ENCODE data around the gene KLHDC8A. TPM values are rescaled to one million over a fixed set of nuclear protein-coding genes. Genes with fewer than 3 reads are reported as not detected.
"Not testable (repeated sequence)": the region's sequence is repeated elsewhere in the genome, so short reads cannot be mapped to it uniquely, and the experiment has no call there.

The KLHDC8A gene
- polyA plus RNA-seq, 4 donors: 0.22 to 1.7 (median 1.1) TPM

GRCh38 chr1:205304046-205304694 lies 52.6 kb downstream of the KLHDC8A start:
- peaks cover 8 to 56% (median 27%) of the 10 kb centered on the region in 3 donors for H3K4me1 ChIP-seq (ENCODE audit: control insufficient read depth in 3 of 3, insufficient read depth in 2 of 3, low read depth in 1 of 3, low read length in 2 of 3)
- WGBS, 3 donors: 79 to 93% (median 92%) methylated on average over 19 of the region's 19 CpGs
- no peak overlapping the region for H3K4me3 ChIP-seq (ENCODE audit: low read depth in 1 of 3, low read length in 3 of 3)
- H3K27ac ChIP-seq (ENCODE audit: low read depth in 1 of 3, low read length in 2 of 3): no peak overlapping the region
- DNase-seq (no peak), FAIRE-seq (no peak)
- no peaks in the 10 kb centered on the region for H3K9me3 ChIP-seq (ENCODE audit: control insufficient read depth in 2 of 2, insufficient read depth in 1 of 2, low read depth in 1 of 2, low read length in 1 of 2)
- peaks cover 21 to 75% (median 25%) of the 10 kb centered on the region in 3 donors for H3K36me3 ChIP-seq (ENCODE audit: control insufficient read depth in 3 of 3, insufficient read depth in 2 of 3, low read depth in 1 of 3, low read length in 3 of 3)
- H3K27me3 ChIP-seq (ENCODE audit: control insufficient read depth in 3 of 3, insufficient read depth in 3 of 3, low read length in 3 of 3): no peaks in the 10 kb centered on the region

DNA sequence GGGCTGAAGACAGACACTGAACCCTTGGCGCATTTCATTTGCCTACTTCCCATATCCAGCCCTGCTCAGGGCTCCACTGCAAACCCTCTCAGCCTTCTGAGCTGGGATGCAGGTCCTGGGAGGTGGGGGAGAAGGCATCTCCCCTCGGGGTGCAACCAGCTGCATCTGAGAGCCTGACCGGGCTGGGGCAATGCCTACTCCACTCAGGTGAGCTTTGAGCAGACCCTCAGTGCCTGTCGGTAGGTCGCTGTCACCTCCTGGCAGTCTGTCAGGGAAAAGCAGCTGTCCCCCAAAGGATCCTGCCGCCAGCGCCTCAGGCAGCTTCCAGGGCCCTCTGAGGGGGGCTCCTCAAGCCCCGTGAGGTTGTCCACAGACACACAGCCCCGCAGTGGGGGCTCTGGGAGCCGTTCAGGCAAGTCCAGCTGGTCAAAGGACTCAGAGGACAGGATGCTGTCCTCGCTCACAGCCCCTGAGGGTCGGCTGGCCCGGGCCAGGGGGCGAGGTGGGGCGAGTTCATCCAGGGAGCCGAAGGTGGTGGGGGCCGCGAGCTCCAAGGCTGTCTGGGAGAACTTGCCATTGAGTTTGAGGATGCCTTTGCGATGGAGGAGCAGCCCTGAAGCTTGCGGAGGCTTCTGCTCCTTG lies 53.4 kb downstream of the KLHDC8A start:
- no peaks in the 10 kb centered on the region for H3K27me3 ChIP-seq (ENCODE audit: control insufficient read depth in 3 of 3, insufficient read depth in 3 of 3, low read length in 3 of 3)
- no peak overlapping the region for H3K4me3 ChIP-seq (ENCODE audit: low read depth in 1 of 3, low read length in 3 of 3)
- DNase-seq: no peak
- no peak overlapping the region for H3K27ac ChIP-seq (ENCODE audit: low read depth in 1 of 3, low read length in 2 of 3)
- H3K36me3 ChIP-seq (ENCODE audit: control insufficient read depth in 3 of 3, insufficient read depth in 2 of 3, low read depth in 1 of 3, low read length in 3 of 3): peaks cover 15 to 67% (median 23%) of the 10 kb centered on the region in 3 donors
- 74 to 82% (median 79%) methylated on average over 17 to 20 of the region's 20 CpGs for WGBS, 3 donors
- no peak for FAIRE-seq
- no peaks in the 10 kb centered on the region for H3K9me3 ChIP-seq (ENCODE audit: control insufficient read depth in 2 of 2, insufficient read depth in 1 of 2, low read depth in 1 of 2, low read length in 1 of 2)
- H3K4me1 ChIP-seq (ENCODE audit: control insufficient read depth in 3 of 3, insufficient read depth in 2 of 3, low read depth in 1 of 3, low read length in 2 of 3): peaks cover 8 to 49% (median 21%) of the 10 kb centered on the region in 3 donors

DNA sequence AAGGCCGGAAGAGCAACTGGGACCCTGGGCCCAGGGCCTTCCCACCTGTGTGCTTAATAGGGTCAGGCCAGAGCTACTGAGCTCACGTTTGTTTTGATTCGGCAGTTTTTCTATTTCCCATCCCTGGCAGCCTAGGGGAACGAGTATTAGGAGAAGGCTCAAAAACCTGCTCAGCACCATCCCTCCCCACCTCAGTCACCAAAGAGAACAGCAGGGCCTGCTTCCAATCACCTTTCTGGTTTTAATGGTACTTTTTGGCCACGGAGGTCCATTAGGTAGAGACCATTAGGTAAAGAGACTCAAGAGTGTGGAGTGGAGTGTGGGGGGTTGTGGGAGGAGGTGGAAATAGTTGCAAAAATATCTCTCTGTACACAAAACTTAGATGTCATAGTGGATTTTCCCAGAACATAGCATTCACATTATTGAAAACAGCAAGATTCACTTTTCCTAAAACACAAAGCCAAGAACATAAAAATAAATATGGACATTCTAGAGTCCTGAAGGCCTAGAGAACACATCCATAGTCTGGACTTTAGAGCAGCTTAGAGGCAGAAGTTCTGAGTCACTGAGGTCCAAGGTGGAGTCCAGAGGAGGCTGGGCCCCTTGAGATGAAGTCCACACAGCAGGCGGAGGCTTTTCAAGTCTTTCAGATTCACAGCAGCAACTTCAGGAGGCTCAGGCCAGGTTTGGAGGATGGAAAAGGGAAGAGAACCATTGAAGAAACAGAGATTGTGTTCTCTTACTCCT lies 54.7 kb downstream of the KLHDC8A start:
- peak overlapping the region in 2 of 3 donors; percentile 52 to 82 for H3K27ac ChIP-seq (ENCODE audit: low read depth in 1 of 3, low read length in 2 of 3)
- no peaks in the 10 kb centered on the region for H3K27me3 ChIP-seq (ENCODE audit: control insufficient read depth in 3 of 3, insufficient read depth in 3 of 3, low read length in 3 of 3)
- 47 to 68% (median 49%) methylated on average over 6 of the region's 6 CpGs for WGBS, 3 donors
- H3K4me1 ChIP-seq (ENCODE audit: control insufficient read depth in 3 of 3, insufficient read depth in 2 of 3, low read depth in 1 of 3, low read length in 2 of 3): peaks cover 6 to 38% (median 16%) of the 10 kb centered on the region in 3 donors
- DNase-seq: peak; percentile 78 to 83
- peak overlapping the region in 1 of 3 donors; percentile 8 for H3K4me3 ChIP-seq (ENCODE audit: low read depth in 1 of 3, low read length in 3 of 3)
- H3K9me3 ChIP-seq (ENCODE audit: control insufficient read depth in 2 of 2, insufficient read depth in 1 of 2, low read depth in 1 of 2, low read length in 1 of 2): no peaks in the 10 kb centered on the region
- peaks cover 12 to 56% (median 17%) of the 10 kb centered on the region in 3 donors for H3K36me3 ChIP-seq (ENCODE audit: control insufficient read depth in 3 of 3, insufficient read depth in 2 of 3, low read depth in 1 of 3, low read length in 3 of 3)
- no peak for FAIRE-seq

DNA sequence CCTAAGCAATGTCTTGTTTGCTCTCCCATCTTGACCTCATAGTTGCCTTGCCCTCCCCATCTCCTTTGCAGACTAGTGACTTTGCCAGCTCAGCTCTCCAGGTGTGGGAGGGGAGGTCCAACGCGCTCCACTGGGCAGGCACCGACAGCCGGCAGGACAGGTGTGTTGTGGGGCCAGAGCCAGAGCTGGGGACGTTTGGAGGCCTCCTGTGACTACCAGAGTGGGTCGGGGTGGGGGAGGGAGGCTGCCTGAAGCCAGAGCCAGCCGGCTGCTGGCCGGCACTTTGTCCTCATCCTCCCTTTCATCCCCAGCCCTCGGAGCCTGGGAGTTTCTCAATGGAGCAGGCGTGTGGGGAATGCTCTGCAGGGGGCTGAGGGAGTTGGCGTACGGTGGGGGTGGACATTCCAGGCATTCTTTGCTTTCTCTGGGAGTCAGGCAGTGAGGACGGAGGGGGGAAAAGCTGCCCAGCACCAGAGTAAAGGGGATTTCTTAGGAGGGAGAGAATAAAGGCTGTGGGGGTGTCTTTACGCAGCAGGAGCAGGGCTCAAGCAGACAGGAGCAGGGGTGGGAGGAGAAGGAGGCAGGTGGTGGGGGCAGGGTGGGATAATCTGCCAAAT lies 55.4 kb downstream of the KLHDC8A start:
- no peak for FAIRE-seq

GRCh38 chr1:205300149-205300548 lies 56.6 kb downstream of the KLHDC8A start:
- Histone ChIP-seq H3K9me3 (ENCODE audit: control insufficient read depth in 2 of 2, insufficient read depth in 1 of 2, low read depth in 1 of 2, low read length in 1 of 2) (no peaks in the 10 kb centered on the region), H3K27me3 (ENCODE audit: control insufficient read depth in 3 of 3, insufficient read depth in 3 of 3, low read length in 3 of 3) (no peaks in the 10 kb centered on the region), H3K4me3 (ENCODE audit: low read depth in 1 of 3, low read length in 3 of 3) (no peak overlapping the region), H3K36me3 (ENCODE audit: control insufficient read depth in 3 of 3, insufficient read depth in 2 of 3, low read depth in 1 of 3, low read length in 3 of 3) (peaks cover 9 to 38% (median 16%) of the 10 kb centered on the region in 3 donors), H3K4me1 (ENCODE audit: control insufficient read depth in 3 of 3, insufficient read depth in 2 of 3, low read depth in 1 of 3, low read length in 2 of 3) (peaks cover 6 to 34% (median 6%) of the 10 kb centered on the region in 3 donors), H3K27ac (ENCODE audit: low read depth in 1 of 3, low read length in 2 of 3) (no peak overlapping the region)
- FAIRE-seq: no peak
- 89 to 94% (median 92%) methylated on average over 9 of the region's 9 CpGs for WGBS, 3 donors
- DNase-seq: no peak

More for the DNA sequence above, 55.4 kb downstream of the KLHDC8A start:
- peak overlapping the region in 2 of 3 donors; percentile 52 to 82 for H3K27ac ChIP-seq (ENCODE audit: low read depth in 1 of 3, low read length in 2 of 3)
- H3K4me1 ChIP-seq (ENCODE audit: control insufficient read depth in 3 of 3, insufficient read depth in 2 of 3, low read depth in 1 of 3, low read length in 2 of 3): peaks cover 6 to 31% (median 10%) of the 10 kb centered on the region in 3 donors
- WGBS, 3 donors: 26 to 41% (median 36%) methylated on average over 14 of the region's 14 CpGs
- no peaks in the 10 kb centered on the region for H3K27me3 ChIP-seq (ENCODE audit: control insufficient read depth in 3 of 3, insufficient read depth in 3 of 3, low read length in 3 of 3)
- no peaks in the 10 kb centered on the region for H3K9me3 ChIP-seq (ENCODE audit: control insufficient read depth in 2 of 2, insufficient read depth in 1 of 2, low read depth in 1 of 2, low read length in 1 of 2)
- peak overlapping the region in 1 of 3 donors; percentile 8 for H3K4me3 ChIP-seq (ENCODE audit: low read depth in 1 of 3, low read length in 3 of 3)
- DNase-seq: peak; percentile 41 to 92
- H3K36me3 ChIP-seq (ENCODE audit: control insufficient read depth in 3 of 3, insufficient read depth in 2 of 3, low read depth in 1 of 3, low read length in 3 of 3): peaks cover 12 to 50% (median 17%) of the 10 kb centered on the region in 3 donors

DNA sequence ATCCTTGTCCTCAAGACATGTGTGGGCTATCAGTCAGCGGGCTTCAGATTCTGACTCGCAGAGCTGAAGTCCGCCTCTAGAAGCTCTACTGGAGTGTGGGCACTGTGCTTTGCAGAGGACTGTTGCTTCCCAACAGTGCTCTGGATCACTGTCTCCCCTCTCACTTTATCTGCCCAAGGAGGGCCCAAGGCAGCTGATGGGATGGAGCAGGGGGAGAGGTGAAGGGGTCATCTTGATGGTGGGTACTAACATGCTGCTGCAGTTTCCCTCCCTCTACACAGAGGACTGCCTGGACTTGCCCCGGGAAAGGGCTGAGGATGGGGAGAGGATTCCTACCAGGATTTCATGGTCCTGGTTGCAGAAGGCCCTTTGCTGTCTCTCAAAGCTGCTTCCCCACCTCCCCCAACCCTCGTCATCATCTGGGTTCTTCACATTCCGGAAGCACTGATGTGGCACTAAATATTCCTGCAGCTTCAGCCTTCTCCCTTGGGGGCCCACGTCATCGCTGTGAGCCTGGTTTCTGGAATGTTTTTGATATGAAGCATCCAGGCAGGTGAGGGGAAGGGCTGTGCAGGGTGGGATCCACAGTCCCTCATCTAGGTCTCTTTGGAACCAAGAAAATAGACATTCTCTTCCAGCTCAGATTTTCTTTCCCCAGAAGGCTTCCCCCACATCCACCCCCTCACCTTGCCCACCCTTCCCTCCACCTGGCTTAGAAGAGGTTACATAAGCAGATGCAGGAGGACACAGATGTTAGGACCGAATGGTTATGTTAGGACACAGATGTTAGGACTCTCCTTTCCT lies 58.3 kb downstream of the KLHDC8A start:
- no peak overlapping the region for H3K4me3 ChIP-seq (ENCODE audit: low read depth in 1 of 3, low read length in 3 of 3)
- DNase-seq (no peak), FAIRE-seq (no peak)
- 67 to 72% (median 69%) methylated on average over 9 of the region's 9 CpGs for WGBS, 3 donors
- H3K9me3 ChIP-seq (ENCODE audit: control insufficient read depth in 2 of 2, insufficient read depth in 1 of 2, low read depth in 1 of 2, low read length in 1 of 2): no peaks in the 10 kb centered on the region
- no peak overlapping the region for H3K27ac ChIP-seq (ENCODE audit: low read depth in 1 of 3, low read length in 2 of 3)
- peaks cover 3 to 21% (median 3%) of the 10 kb centered on the region in 3 donors for H3K36me3 ChIP-seq (ENCODE audit: control insufficient read depth in 3 of 3, insufficient read depth in 2 of 3, low read depth in 1 of 3, low read length in 3 of 3)
- H3K27me3 ChIP-seq (ENCODE audit: control insufficient read depth in 3 of 3, insufficient read depth in 3 of 3, low read length in 3 of 3): no peaks in the 10 kb centered on the region
- peaks cover 13 to 44% (median 14%) of the 10 kb centered on the region in 3 donors for H3K4me1 ChIP-seq (ENCODE audit: control insufficient read depth in 3 of 3, insufficient read depth in 2 of 3, low read depth in 1 of 3, low read length in 2 of 3)

GRCh38 chr1:205297546-205298177 lies 59.1 kb downstream of the KLHDC8A start:
- FAIRE-seq; H3K27ac ChIP-seq (ENCODE audit: low read depth in 1 of 3, low read length in 2 of 3); H3K9me3 ChIP-seq (ENCODE audit: control insufficient read depth in 2 of 2, insufficient read depth in 1 of 2, low read depth in 1 of 2, low read length in 1 of 2): not testable (repeated sequence)

More at GRCh38 chr1:205297546-205298177, 59.1 kb downstream of the KLHDC8A start:
- WGBS, 3 donors: 92 to 95% (median 93%) methylated on average over 5 of the region's 5 CpGs
- peaks cover 0 to 13% (median 3%) of the 10 kb centered on the region in 3 donors for H3K36me3 ChIP-seq (ENCODE audit: control insufficient read depth in 3 of 3, insufficient read depth in 2 of 3, low read depth in 1 of 3, low read length in 3 of 3)
- H3K4me1 ChIP-seq (ENCODE audit: control insufficient read depth in 3 of 3, insufficient read depth in 2 of 3, low read depth in 1 of 3, low read length in 2 of 3): peaks cover 13 to 41% (median 14%) of the 10 kb centered on the region in 3 donors
- not testable (repeated sequence) for H3K4me3 ChIP-seq (ENCODE audit: low read depth in 1 of 3, low read length in 3 of 3); H3K27me3 ChIP-seq (ENCODE audit: control insufficient read depth in 3 of 3, insufficient read depth in 3 of 3, low read length in 3 of 3); DNase-seq
